GM10248 (cell line): ENCODE results near the gene HSD3B7.

Source experiments
- CTCF ChIA-PET: fragments of 300-600 bp; sonication (Branson Sonifier 250); formaldehyde crosslinking; extraction: SDS; loops from one replicate; lab custom pipeline; 2021; ENCODE audit warnings: antibody characterized with exemption; lab: Yijun Ruan, JAX
- POLR2A ChIA-PET: fragments of 350-650 bp; sonication (Branson Sonifier 250); formaldehyde crosslinking; extraction: SDS; loops from one replicate; lab custom pipeline; 2020; ENCODE audit warnings: antibody characterized with exemption; lab: Yijun Ruan, JAX
- DNase-seq: peaks from one replicate; pipeline ENCODE4 v3.0.0; 2012; ENCODE audit errors: extremely low spot score
- CTCF ChIP-seq: IDR thresholded peaks from 2 replicates; pipeline ENCODE4 v1.5.1; 2012; ENCODE audit warnings: mild to moderate bottlenecking, low read depth; ENCODE audit errors: extremely low read depth, missing control alignments, control extremely low read depth

HSD3B7 gene

GRCh38 chr16:30964574-30965226 lies 20.3 kb upstream of the HSD3B7 start:
- no peak for TF ChIP-seq CTCF
- no peak for DNase-seq
- POLR2A ChIA-PET = no interaction called here
- CTCF ChIA-PET = interaction anchor here (0.7 to 5.3 kb wide), 5 partner anchors 11 to 22 kb away, joined by 3 to 25 read pairs (median 5); partner anchors contain the start of gene HSD3B7

GRCh38 chr16:30965436-30965835 lies 19.6 kb upstream of the HSD3B7 start:
- ChIA-PET CTCF (interaction anchor here (1.6 to 5.3 kb wide), 2 partner anchors 12 to 19 kb away, joined by 6 to 25 read pairs; partner anchors contain the start of gene HSD3B7), POLR2A (no interaction called here)
- no peak for DNase-seq
- TF ChIP-seq CTCF = no peak

- POLR2A ChIA-PET = no interaction called here
Measured at GRCh38 chr16:30966033-30966619, 18.9 kb upstream of the HSD3B7 start.

GRCh38 chr16:30967795-30968194 lies 17.2 kb upstream of the HSD3B7 start:
- ChIA-PET CTCF (interaction anchor here (1.7 kb wide), 2 partner anchors 17 to 26 kb away, joined by 5 to 6 read pairs; partner anchors contain the start of gene HSD3B7), POLR2A (interaction anchor here (0.6 to 0.7 kb wide), 2 partner anchors 75 to 283 kb away, joined by 5 to 7 read pairs; no protein-coding TSS in a partner anchor)
- no peak for TF ChIP-seq CTCF
- no peak for DNase-seq

More at GRCh38 chr16:30966033-30966619, 18.9 kb upstream of the HSD3B7 start:
- CTCF ChIA-PET = interaction anchor here (1.6 to 5.3 kb wide), 2 partner anchors 12 to 19 kb away, joined by 6 to 25 read pairs; partner anchors contain the start of gene HSD3B7
- no peak for TF ChIP-seq CTCF
- no peak for DNase-seq

GRCh38 chr16:30969246-30969842 lies 15.7 kb upstream of the HSD3B7 start:
- POLR2A ChIA-PET = no interaction called here
- CTCF ChIA-PET = interaction anchor here (1.0 to 1.7 kb wide), 3 partner anchors 15 to 105 kb away, joined by 4 to 6 read pairs (median 5); partner anchors contain the start of genes HSD3B7, ZNF646 and ZNF668
- no peak for TF ChIP-seq CTCF
- DNase-seq = no peak

GRCh38 chr16:30971298-30971697 lies 13.7 kb upstream of the HSD3B7 start:
- POLR2A ChIA-PET = no interaction called here
- no peak for DNase-seq
- TF ChIP-seq CTCF = no peak
- CTCF ChIA-PET = interaction anchor here (0.9 to 1.3 kb wide), 5 partner anchors 12 to 146 kb away, joined by 3 to 7 read pairs (median 4); partner anchors contain the start of genes HSD3B7 and KAT8
